Measurements from ENCODE around the gene MAFG.

DNA sequence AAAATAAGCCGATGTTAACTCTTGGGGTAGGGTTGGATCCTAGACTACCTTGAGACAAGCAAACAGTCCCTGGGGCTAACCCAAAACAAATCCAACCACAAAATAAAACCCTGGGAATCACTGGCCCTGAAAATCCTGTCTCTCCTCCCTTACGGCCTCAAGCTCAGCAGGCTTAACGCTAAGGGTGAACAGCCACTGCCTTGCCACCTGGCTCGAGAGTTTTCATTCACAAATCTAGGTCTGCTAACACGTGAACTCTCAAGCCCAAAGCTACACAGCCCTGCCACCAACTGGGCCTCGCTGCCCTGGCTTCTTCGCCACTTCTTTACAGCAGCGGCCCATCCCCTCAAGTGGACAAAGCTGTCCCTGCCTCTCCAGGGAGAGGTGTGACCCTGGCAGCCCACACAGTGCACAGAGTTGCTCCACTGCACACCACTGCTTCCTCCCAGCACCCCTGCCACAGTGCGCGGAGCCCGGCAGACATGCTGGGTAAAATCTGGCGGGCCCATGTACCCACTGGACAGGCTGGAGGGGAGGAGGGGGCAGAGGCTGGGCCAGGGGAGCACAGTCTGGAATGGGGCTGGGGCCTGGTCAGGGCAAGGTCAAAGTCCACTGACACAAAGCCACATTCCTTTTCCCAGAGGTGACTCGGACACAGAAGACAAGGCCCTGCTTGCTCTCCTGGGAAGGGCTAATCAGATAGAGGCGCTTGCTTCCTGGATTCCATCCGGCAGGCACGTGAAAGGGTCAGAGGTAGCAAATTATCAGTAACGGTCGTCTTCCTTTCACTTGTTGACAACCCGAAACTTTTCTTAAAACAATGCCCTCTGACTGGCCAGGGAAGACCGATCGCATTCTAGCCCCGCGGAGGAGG lies 17.3 kb downstream of the MAFG start:
- TF ChIP-seq POLR2AphosphoS5 (IDR thresholded peaks at IDR 0.05) (no peak), POLR2A (IDR thresholded peaks at IDR 0.05) (no peak)

Measured in upper lobe of left lung (tissue), 4 donors.